ENCODE measurements around the gene METTL6.

The METTL6 gene

GRCh38 chr3:15452961-15453360 is 25.6 kb upstream of the METTL6 start:
- no peak for DNase-seq
- in situ Hi-C loops (cut with HindIII; ENCODE audit: low pct_ligation_motif_present, low pct_unique_long_range_greater_than_20kb, low sequenced_read_pairs), result no loop called here

GRCh38 chr3:15452156-15452555 is 24.8 kb upstream of the METTL6 start:
- DNase-seq, result no peak
- in situ Hi-C loops (cut with HindIII; ENCODE audit: low pct_ligation_motif_present, low pct_unique_long_range_greater_than_20kb, low sequenced_read_pairs), result no loop called here

- no peak for DNase-seq
- in situ Hi-C loops (cut with HindIII; ENCODE audit: low pct_ligation_motif_present, low pct_unique_long_range_greater_than_20kb, low sequenced_read_pairs), result no loop called here
Observed at GRCh38 chr3:15451216-15452113, 24.1 kb upstream of the METTL6 start.

GRCh38 chr3:15450438-15451215 is 23.3 kb upstream of the METTL6 start:
- in situ Hi-C loops (cut with HindIII; ENCODE audit: low pct_ligation_motif_present, low pct_unique_long_range_greater_than_20kb, low sequenced_read_pairs), result no loop called here
- DNase-seq, result no peak

- DNase-seq, result no peak
- in situ Hi-C loops (cut with HindIII; ENCODE audit: low pct_ligation_motif_present, low pct_unique_long_range_greater_than_20kb, low sequenced_read_pairs), result no loop called here
Observed at GRCh38 chr3:15449489-15450224, 22.3 kb upstream of the METTL6 start.

- in situ Hi-C loops (cut with HindIII; ENCODE audit: low pct_ligation_motif_present, low pct_unique_long_range_greater_than_20kb, low sequenced_read_pairs), result no loop called here
- no peak for DNase-seq
Observed at GRCh38 chr3:15443826-15444524, 16.6 kb upstream of the METTL6 start.

GRCh38 chr3:15440891-15441290 is 13.5 kb upstream of the METTL6 start:
- in situ Hi-C loops (cut with HindIII; ENCODE audit: low pct_ligation_motif_present, low pct_unique_long_range_greater_than_20kb, low sequenced_read_pairs), result no loop called here
- DNase-seq, result no peak

GRCh38 chr3:15439476-15439875 is 12.1 kb upstream of the METTL6 start:
- in situ Hi-C loops (cut with HindIII; ENCODE audit: low pct_ligation_motif_present, low pct_unique_long_range_greater_than_20kb, low sequenced_read_pairs), result no loop called here

GRCh38 chr3:15438983-15439382 is 11.6 kb upstream of the METTL6 start:
- in situ Hi-C loops (cut with HindIII; ENCODE audit: low pct_ligation_motif_present, low pct_unique_long_range_greater_than_20kb, low sequenced_read_pairs), result no loop called here

More at GRCh38 chr3:15439476-15439875, 12.1 kb upstream of the METTL6 start:
- DNase-seq, result no peak

GRCh38 chr3:15436246-15436645 is 8.9 kb upstream of the METTL6 start:
- DNase-seq, result no peak
- in situ Hi-C loops (cut with HindIII; ENCODE audit: low pct_ligation_motif_present, low pct_unique_long_range_greater_than_20kb, low sequenced_read_pairs), result no loop called here

More at GRCh38 chr3:15438983-15439382, 11.6 kb upstream of the METTL6 start:
- DNase-seq, result no peak

GRCh38 chr3:15434756-15435155 is 7.4 kb upstream of the METTL6 start:
- in situ Hi-C loops (cut with HindIII; ENCODE audit: low pct_ligation_motif_present, low pct_unique_long_range_greater_than_20kb, low sequenced_read_pairs), result no loop called here
- no peak for DNase-seq

GRCh38 chr3:15433531-15433930 is 6.2 kb upstream of the METTL6 start:
- in situ Hi-C loops (cut with HindIII; ENCODE audit: low pct_ligation_motif_present, low pct_unique_long_range_greater_than_20kb, low sequenced_read_pairs), result no loop called here

GRCh38 chr3:15431256-15431837 is 4.0 kb upstream of the METTL6 start:
- in situ Hi-C loops (cut with HindIII; ENCODE audit: low pct_ligation_motif_present, low pct_unique_long_range_greater_than_20kb, low sequenced_read_pairs), result no loop called here
- no peak for DNase-seq

More at GRCh38 chr3:15433531-15433930, 6.2 kb upstream of the METTL6 start:
- no peak for DNase-seq

GRCh38 chr3:15430624-15431023 is 3.3 kb upstream of the METTL6 start:
- in situ Hi-C loops (cut with HindIII; ENCODE audit: low pct_ligation_motif_present, low pct_unique_long_range_greater_than_20kb, low sequenced_read_pairs), result no loop called here
- no peak for DNase-seq

- no peak for DNase-seq
- in situ Hi-C loops (cut with HindIII; ENCODE audit: low pct_ligation_motif_present, low pct_unique_long_range_greater_than_20kb, low sequenced_read_pairs), result no loop called here
Observed at GRCh38 chr3:15429080-15429479, 1.7 kb upstream of the METTL6 start.

- in situ Hi-C loops (cut with HindIII; ENCODE audit: low pct_ligation_motif_present, low pct_unique_long_range_greater_than_20kb, low sequenced_read_pairs), result no loop called here
- peak; percentile 36 for DNase-seq
Observed at GRCh38 chr3:15428539-15428938, 1.2 kb upstream of the METTL6 start.

- in situ Hi-C loops (cut with HindIII; ENCODE audit: low pct_ligation_motif_present, low pct_unique_long_range_greater_than_20kb, low sequenced_read_pairs), result no loop called here
- no peak for DNase-seq
Observed at GRCh38 chr3:15427981-15428380, 637 bp upstream of the METTL6 start.

GRCh38 chr3:15426579-15427118 is 695 bp downstream of the METTL6 start:
- in situ Hi-C loops (cut with HindIII; ENCODE audit: low pct_ligation_motif_present, low pct_unique_long_range_greater_than_20kb, low sequenced_read_pairs), result no loop called here
- no peak for DNase-seq

Data from ACHN (cell line).